C4-2B (cell line): ENCODE results near the gene NTNG2.

ENCODE experiments used
- H3K27ac ChIP-seq: fragments of 450-650 bp; 2 replicates; pipeline ENCODE4 v1.5.1; 2017
- CTCF ChIP-seq: fragments of 450-650 bp; conservative IDR thresholded peaks from 2 replicates; pipeline ENCODE4 v1.5.1; 2017; ENCODE audit warnings: mild to moderate bottlenecking
- ZFX ChIP-seq: fragments of 450-650 bp; IDR thresholded peaks from 2 replicates; pipeline ENCODE4 v1.6.1; 2017

Gene NTNG2

GRCh38 chr9:132147331-132147730 is 14.5 kb upstream of the NTNG2 start:
- no peak for TF ChIP-seq CTCF
- no peak for TF ChIP-seq ZFX
- no peak overlapping the region for H3K27ac ChIP-seq

- no peak overlapping the region for H3K27ac ChIP-seq
- TF ChIP-seq ZFX (no peak), CTCF (no peak)
Observed at GRCh38 chr9:132147839-132148238, 14.0 kb upstream of the NTNG2 start.

- TF ChIP-seq ZFX (no peak), CTCF (no peak)
Observed at GRCh38 chr9:132150256-132150655, 11.6 kb upstream of the NTNG2 start.

GRCh38 chr9:132151118-132151517 is 10.7 kb upstream of the NTNG2 start:
- no peak for TF ChIP-seq CTCF
- TF ChIP-seq ZFX: no peak

More at GRCh38 chr9:132150256-132150655, 11.6 kb upstream of the NTNG2 start:
- no peak overlapping the region for H3K27ac ChIP-seq

GRCh38 chr9:132152231-132152630 is 9.6 kb upstream of the NTNG2 start:
- no peak for TF ChIP-seq ZFX
- TF ChIP-seq CTCF: no peak
- no peak overlapping the region for H3K27ac ChIP-seq

More at GRCh38 chr9:132151118-132151517, 10.7 kb upstream of the NTNG2 start:
- no peak overlapping the region for H3K27ac ChIP-seq

GRCh38 chr9:132154863-132155567 is 6.8 kb upstream of the NTNG2 start:
- no peak overlapping the region for H3K27ac ChIP-seq
- TF ChIP-seq CTCF (no peak), ZFX (no peak)

GRCh38 chr9:132155568-132155895 is 6.3 kb upstream of the NTNG2 start:
- no peak for TF ChIP-seq CTCF
- no peak for TF ChIP-seq ZFX
- H3K27ac ChIP-seq: no peak overlapping the region
